NCI-H146 (cell line): ENCODE data around the gene TMEM208.
A peak's percentile ranks its signal among the peaks of the same experiment; 100 is the strongest.

Experiments
- DNase-seq: peaks from one replicate; lab custom pipeline; 2025; lab: John Stamatoyannopoulos, UW

The TMEM208 gene

GRCh38 chr16:67236563-67237395 lies 9.8 kb downstream of the TMEM208 start:
- DNase-seq: peak; percentile 49

- no peak for DNase-seq
Observed at GRCh38 chr16:67237396-67238277, 10.7 kb downstream of the TMEM208 start.

- DNase-seq: no peak
Observed at GRCh38 chr16:67238278-67238575, 11.3 kb downstream of the TMEM208 start.

GRCh38 chr16:67238806-67239470 lies 12.0 kb downstream of the TMEM208 start:
- no peak for DNase-seq

GRCh38 chr16:67240506-67240905 lies 13.6 kb downstream of the TMEM208 start:
- DNase-seq: no peak

GRCh38 chr16:67241008-67241900 lies 14.3 kb downstream of the TMEM208 start:
- DNase-seq: no peak

GRCh38 chr16:67242138-67242730 lies 15.3 kb downstream of the TMEM208 start:
- DNase-seq: no peak

GRCh38 chr16:67243481-67243880 lies 16.6 kb downstream of the TMEM208 start:
- DNase-seq: no peak

GRCh38 chr16:67244387-67245185 lies 17.7 kb downstream of the TMEM208 start:
- no peak for DNase-seq

- no peak for DNase-seq
Observed at GRCh38 chr16:67245186-67245585, 18.3 kb downstream of the TMEM208 start.

- DNase-seq: peak; percentile 33
Observed at GRCh38 chr16:67245674-67246080, 18.7 kb downstream of the TMEM208 start.

- peak; percentile 54 for DNase-seq
Observed at GRCh38 chr16:67246081-67246755, 19.3 kb downstream of the TMEM208 start.

- peak; percentile 92 for DNase-seq
Observed at GRCh38 chr16:67246756-67247191, 19.8 kb downstream of the TMEM208 start.

GRCh38 chr16:67247192-67248072 lies 20.5 kb downstream of the TMEM208 start, which contains the start of gene FHOD1:
Gene FHOD1, minus strand, starts transcription at chr16:67247481. Its CDS starts 71 bp downstream, at chr16:67247410.
- peak; percentile 82 for DNase-seq

- no peak for DNase-seq
Observed at GRCh38 chr16:67248073-67248400, 21.1 kb downstream of the TMEM208 start.

- DNase-seq: peak; percentile 37
Observed at GRCh38 chr16:67248401-67249177, 21.7 kb downstream of the TMEM208 start, which contains the start of gene SLC9A5. Gene SLC9A5, plus strand, starts transcription at chr16:67248979. Its CDS starts 36 bp downstream, at chr16:67249015.

GRCh38 chr16:67249178-67250044 lies 22.5 kb downstream of the TMEM208 start:
- peak; percentile 6 for DNase-seq
